SU-DHL-6 (cell line): ENCODE measurements around the gene UBL4A.
"Not testable (repeated sequence)": the region's sequence is repeated elsewhere in the genome, so short reads cannot be mapped to it uniquely, and the experiment has no call there.

Experiments
- H2AFZ ChIP-seq: fragments of 200-600 bp; sonication (generic); 2 replicates; pipeline ENCODE4 v1.6.1; 2014; ENCODE audit warnings: low read depth, mild to moderate bottlenecking, moderate library complexity, mixed read lengths, antibody characterized with exemption, low read length; ENCODE audit not compliant: severe bottlenecking
- H3F3A ChIP-seq: fragments of 200-600 bp; shearing (Covaris generic); 2 replicates; pipeline ENCODE4 v1.6.0; 2016; ENCODE audit warnings: antibody characterized with exemption, mild to moderate bottlenecking; ENCODE audit not compliant: insufficient read depth
- H3K27ac ChIP-seq: fragments of 200-600 bp; sonication (generic); 2 replicates; pipeline ENCODE4 v1.5.1; 2016; ENCODE audit warnings: low read depth, mild to moderate bottlenecking, low read length, moderate library complexity, mixed read lengths
- H3K27me3 ChIP-seq: fragments of 200-600 bp; sonication (generic), shearing (Covaris generic); 2 replicates; pipeline ENCODE4 v1.6.0; 2014; ENCODE audit warnings: mild to moderate bottlenecking, low read length
- H3K36me3 ChIP-seq: fragments of 200-600 bp; sonication (generic); 2 replicates; pipeline ENCODE4 v1.6.1; 2014; ENCODE audit warnings: mild to moderate bottlenecking, low read length, mixed read lengths
- H3K4me2 ChIP-seq: fragments of 300-600, 200-600 bp; shearing (Covaris generic), sonication (generic); 2 replicates; pipeline ENCODE4 v1.6.0; 2014; ENCODE audit warnings: low read length, low read depth, mild to moderate bottlenecking; ENCODE audit not compliant: poor library complexity, severe bottlenecking
- H3K4me3 ChIP-seq: fragments of 200-600 bp; sonication (generic); 2 replicates; pipeline ENCODE4 v1.5.1; 2014; ENCODE audit warnings: antibody characterized with exemption, low read length, mild to moderate bottlenecking, mixed read lengths; ENCODE audit not compliant: insufficient read depth, poor library complexity, severe bottlenecking
- H3K79me2 ChIP-seq: fragments of 200-600 bp; sonication (generic); 2 replicates; pipeline ENCODE4 v1.6.1; 2014; ENCODE audit warnings: mild to moderate bottlenecking, low read length, moderate library complexity; ENCODE audit not compliant: insufficient read depth
- H3K9ac ChIP-seq: fragments of 200-600 bp; sonication (generic); 2 replicates; pipeline ENCODE4 v1.7.0; 2014; ENCODE audit warnings: mild to moderate bottlenecking, low read length
- H3K9me2 ChIP-seq: fragments of 200-600 bp; sonication (generic); replicated peaks from 2 replicates; pipeline ENCODE4 v1.6.1; 2014; ENCODE audit warnings: low read length; ENCODE audit not compliant: insufficient read depth
- H3K9me3 ChIP-seq: fragments of 200-600 bp; sonication (generic); 2 replicates; pipeline ENCODE4 v1.6.1; 2014; ENCODE audit warnings: low read length, mixed read lengths; ENCODE audit not compliant: insufficient read depth
- H4K20me1 ChIP-seq: fragments of 200-600 bp; sonication (generic); 2 replicates; pipeline ENCODE4 v1.6.1; 2014; ENCODE audit warnings: low read depth, mild to moderate bottlenecking, antibody characterized with exemption, low read length, moderate library complexity, mixed read lengths
- CTCF ChIP-seq: fragments of 200-600 bp; sonication (generic); IDR thresholded peaks from one replicate; pipeline ENCODE4 v1.5.1; 2017; ENCODE audit warnings: antibody characterized with exemption, mild to moderate bottlenecking, low read length, moderate library complexity; ENCODE audit not compliant: insufficient read depth, poor library complexity, severe bottlenecking
- EZH2phosphoT487 ChIP-seq: fragments of 200-600 bp; sonication (generic), shearing (Covaris generic); conservative IDR thresholded peaks from 2 replicates; pipeline ENCODE4 v1.6.1; 2018; ENCODE audit warnings: mild to moderate bottlenecking, antibody characterized with exemption, low read length, moderate library complexity, mixed read lengths

Gene UBL4A

GRCh38 chrX:154505734-154506133, 19.3 kb upstream of the UBL4A start:
- Histone ChIP-seq H3K79me2 (no peaks in the 10 kb centered on the region), H3K36me3 (no peaks in the 10 kb centered on the region), H3K4me2 (no peak overlapping the region), H3K9me2 (no peaks in the 10 kb centered on the region), H3K9ac (no peak overlapping the region), H3K27ac (no peak overlapping the region), H3K4me3 (no peak overlapping the region), H3F3A (no peaks in the 10 kb centered on the region), H4K20me1 (no peaks in the 10 kb centered on the region), H3K9me3 (no peaks in the 10 kb centered on the region), H3K27me3 (no peaks in the 10 kb centered on the region), H2AFZ (no peak overlapping the region)
- TF ChIP-seq EZH2phosphoT487 (no peak), CTCF (no peak)

- H3K4me2 ChIP-seq, result no peak overlapping the region
- H3F3A ChIP-seq, result 0 out of 2 replicates have a peak, but pooled peaks cover 5% of the 10 kb centered on the region
- no peaks in the 10 kb centered on the region for H3K27me3 ChIP-seq
- no peak for TF ChIP-seq CTCF
- H3K4me3 ChIP-seq, result no peak overlapping the region
- no peaks in the 10 kb centered on the region for H3K36me3 ChIP-seq
- H3K9me2 ChIP-seq, result no peaks in the 10 kb centered on the region
- H3K9me3 ChIP-seq, result no peaks in the 10 kb centered on the region
- H3K27ac ChIP-seq, result no peak overlapping the region
- H4K20me1 ChIP-seq, result no peaks in the 10 kb centered on the region
- no peak overlapping the region for H3K9ac ChIP-seq
- no peak overlapping the region for H2AFZ ChIP-seq
- H3K79me2 ChIP-seq, result no peaks in the 10 kb centered on the region
These were observed 16.6 kb upstream of the UBL4A start for GRCh38 chrX:154502989-154503388.

GRCh38 chrX:154502098-154502497, 15.7 kb upstream of the UBL4A start:
- no peak overlapping the region for H3K4me2 ChIP-seq
- no peaks in the 10 kb centered on the region for H3K36me3 ChIP-seq
- H2AFZ ChIP-seq, result no peak overlapping the region
- no peak overlapping the region for H3K4me3 ChIP-seq
- H3K79me2 ChIP-seq, result no peaks in the 10 kb centered on the region
- no peak overlapping the region for H3K27ac ChIP-seq
- TF ChIP-seq EZH2phosphoT487, result no peak
- TF ChIP-seq CTCF, result no peak
- H4K20me1 ChIP-seq, result no peaks in the 10 kb centered on the region
- no peaks in the 10 kb centered on the region for H3K27me3 ChIP-seq
- H3F3A ChIP-seq, result 0 out of 2 replicates have a peak, but pooled peaks cover 5% of the 10 kb centered on the region
- H3K9me3 ChIP-seq, result no peaks in the 10 kb centered on the region
- no peak overlapping the region for H3K9ac ChIP-seq
- no peaks in the 10 kb centered on the region for H3K9me2 ChIP-seq

- not testable (repeated sequence) for H3K36me3 ChIP-seq, H3K27ac ChIP-seq, H3K79me2 ChIP-seq, H3K4me3 ChIP-seq, H3K9me3 ChIP-seq, H2AFZ ChIP-seq, H3K27me3 ChIP-seq, H3K4me2 ChIP-seq, H3K9ac ChIP-seq, H3K9me2 ChIP-seq, H3F3A ChIP-seq, H4K20me1 ChIP-seq
These were observed 15.0 kb upstream of the UBL4A start for GRCh38 chrX:154501423-154501822.

- H3K4me3 ChIP-seq, H3K9me2 ChIP-seq, H2AFZ ChIP-seq, H3K9ac ChIP-seq, H3K36me3 ChIP-seq, H3K27ac ChIP-seq, H3K79me2 ChIP-seq, H3K9me3 ChIP-seq, H3K27me3 ChIP-seq, H4K20me1 ChIP-seq, H3K4me2 ChIP-seq, H3F3A ChIP-seq: not testable (repeated sequence)
These were observed 10.2 kb upstream of the UBL4A start for GRCh38 chrX:154496591-154497137.
